Liver (tissue), 9 donors: ENCODE results near the gene MOGAT3. TPM values are rescaled to one million over a fixed set of nuclear protein-coding genes. Genes with fewer than 3 reads are reported as not detected.

Experiments used
- DNase-seq: peaks from one replicate; pipeline ENCODE4 v3.0.0-alpha.2; 2017; ENCODE audit warnings: low spot score
- H3K27ac ChIP-seq, 2 donors: one replicate each; pipeline ENCODE4 v1.7.0; 2013; ENCODE audit warnings: inconsistent platforms in 2 of 2, low read length in 2 of 2, control low read depth in 1 of 2, low read depth in 1 of 2, mild to moderate bottlenecking in 1 of 2
- H3K27me3 ChIP-seq, 4 donors: one replicate each; pipeline versions ENCODE4 v1.6.1 to v1.7.0; 2013; ENCODE audit warnings: low read length in 3 of 4, inconsistent platforms in 1 of 4, mild to moderate bottlenecking in 1 of 4, moderate library complexity in 1 of 4; ENCODE audit not compliant: control insufficient read depth in 4 of 4, insufficient read depth in 4 of 4
- H3K36me3 ChIP-seq, 4 donors: one replicate each; pipeline versions ENCODE4 v1.6.1 to v1.7.0; 2013; ENCODE audit warnings: low read length in 3 of 4, mild to moderate bottlenecking in 3 of 4, low read depth in 1 of 4, moderate library complexity in 1 of 4; ENCODE audit not compliant: control insufficient read depth in 4 of 4, insufficient read depth in 3 of 4
- H3K4me1 ChIP-seq, 4 donors: one replicate each; pipeline versions ENCODE4 v1.6.1 to v1.7.0; 2013; ENCODE audit warnings: low read length in 3 of 4, mild to moderate bottlenecking in 3 of 4, moderate library complexity in 1 of 4; ENCODE audit not compliant: control insufficient read depth in 4 of 4, insufficient read depth in 4 of 4
- H3K4me3 ChIP-seq, 3 donors: one replicate each; pipeline versions ENCODE4 v1.6.1 to v1.7.0; 2013; ENCODE audit warnings: low read length in 3 of 3, control low read depth in 1 of 3, low read depth in 1 of 3, mild to moderate bottlenecking in 1 of 3
- H3K9ac ChIP-seq, 2 donors: one replicate each; pipeline ENCODE4 v1.7.0; 2013; ENCODE audit warnings: low read length in 2 of 2, mild to moderate bottlenecking in 2 of 2, moderate library complexity in 2 of 2, control low read depth in 1 of 2, low read depth in 1 of 2
- H3K9me3 ChIP-seq, 4 donors: one replicate each; pipeline versions ENCODE4 v1.6.1 to v1.7.0; 2013; ENCODE audit warnings: low read length in 3 of 4; ENCODE audit not compliant: control insufficient read depth in 4 of 4
- CTCF ChIP-seq: fragments of 150-350 bp; IDR thresholded peaks from 2 replicates; pipeline ENCODE4 v1.5.1; 2017; ENCODE audit warnings: improper control_type of control experiment, low read depth, low read length; ENCODE audit not compliant: missing input control
- EGR1 ChIP-seq, 2 donors: IDR thresholded peaks; 2 replicates each; pipeline ENCODE4 v1.6.1; 2016 to 2018; ENCODE audit warnings: antibody characterized with exemption in 2 of 2, low read depth in 2 of 2
- FOXA1 ChIP-seq: IDR thresholded peaks from 2 replicates; pipeline ENCODE4 v1.6.1; 2016; ENCODE audit warnings: antibody characterized with exemption
- FOXA2 ChIP-seq: IDR thresholded peaks from 2 replicates; pipeline ENCODE4 v1.6.1; 2016; ENCODE audit warnings: antibody characterized with exemption
- GABPA ChIP-seq, 2 donors: IDR thresholded peaks in 1 of 2; conservative IDR thresholded peaks in 1 of 2; 2 replicates each; pipeline ENCODE4 v1.6.1; 2016; ENCODE audit warnings: antibody characterized with exemption in 2 of 2, mild to moderate bottlenecking in 1 of 2, moderate library complexity in 1 of 2
- HNF4A ChIP-seq, 2 donors: conservative IDR thresholded peaks; 2 replicates each; pipeline ENCODE4 v1.6.1; 2016; ENCODE audit warnings: antibody characterized with exemption in 2 of 2, mild to moderate bottlenecking in 2 of 2
- HNF4G ChIP-seq: IDR thresholded peaks from 2 replicates; pipeline ENCODE4 v1.6.1; 2016; ENCODE audit warnings: antibody characterized with exemption
- JUND ChIP-seq, 2 donors: IDR thresholded peaks; 2 replicates each; pipeline ENCODE4 v1.6.1; 2016; ENCODE audit warnings: antibody characterized with exemption in 2 of 2
- MAX ChIP-seq: IDR thresholded peaks from 2 replicates; pipeline ENCODE4 v1.6.1; 2016; ENCODE audit warnings: antibody characterized with exemption
- NR2F2 ChIP-seq: IDR thresholded peaks from 2 replicates; pipeline ENCODE4 v1.6.1; 2016; ENCODE audit warnings: antibody characterized with exemption
- RAD21 ChIP-seq, 2 donors: IDR thresholded peaks; 2 replicates each; pipeline ENCODE4 v1.6.1; 2016; ENCODE audit warnings: antibody characterized with exemption in 2 of 2, mild to moderate bottlenecking in 2 of 2
- RXRA ChIP-seq, 2 donors: IDR thresholded peaks; 2 replicates each; pipeline ENCODE4 v1.6.1; 2017 to 2018; ENCODE audit warnings: antibody characterized with exemption in 2 of 2, mild to moderate bottlenecking in 1 of 2
- SP1 ChIP-seq: IDR thresholded peaks from 2 replicates; pipeline ENCODE4 v1.6.1; 2018; ENCODE audit warnings: antibody characterized with exemption, mild to moderate bottlenecking
- TAF1 ChIP-seq: conservative IDR thresholded peaks from 2 replicates; pipeline ENCODE4 v1.6.1; 2016; ENCODE audit warnings: antibody characterized with exemption, mild to moderate bottlenecking
- YY1 ChIP-seq: IDR thresholded peaks from 2 replicates; pipeline ENCODE4 v1.6.1; 2016; ENCODE audit warnings: antibody characterized with exemption, mild to moderate bottlenecking
- ZBTB33 ChIP-seq: IDR thresholded peaks from 2 replicates; pipeline ENCODE4 v1.6.1; 2016; ENCODE audit warnings: antibody characterized with exemption
- WGBS: extraction: QIAGEN DNeasy Blood & Tissue Kit; methylation state at CpG from one replicate; pipeline ENCODE4 v1.1.7; 2013; 5-methylcytosine and 5-hydroxymethylcytosine counted together
- polyA plus RNA-seq, 2 donors: library from polyadenylated mRNA; stranded (reverse) in 1 of 2; unstranded in 1 of 2; fragments of 200-250 nt in 1 of 2; fragments of >200 nt in 1 of 2; fragmentation: Nextera tagmentation in 1 of 2; extraction: Ambion mirVana in 1 of 2; gene quantifications; one replicate each; pipeline versions ENCODE4 v1.2.1 to v1.2.3, GENCODE V29; 2013 to 2015
- total RNA-seq, 2 donors: library from RNA; depleted of rRNA; stranded (reverse); fragments of >200 nt; gene quantifications; one replicate each; pipeline ENCODE4 v1.2.3, GENCODE V29; 2014
- TF ChIP-seq, protein P1 (sequence below): IDR thresholded peaks from 2 replicates; pipeline ENCODE4 v1.6.1; 2016; ENCODE audit warnings: antibody characterized with exemption, mild to moderate bottlenecking
- TF ChIP-seq, protein P2 (sequence below): IDR thresholded peaks from 2 replicates; pipeline ENCODE4 v1.6.1; 2016; ENCODE audit warnings: antibody characterized with exemption
- donor health status: healthy.
- donor health status: healthy.
- donor health status: healthy.
- donor health status: healthy.
- donor health status: healthy.

MOGAT3 gene
- total and polyA plus RNA-seq, 4 donors = 1.8 to 7.9 (median 3.7) TPM

- Histone ChIP-seq H3K4me1 (peaks cover 5 to 36% (median 15%) of the 10 kb centered on the region in 4 donors), H3K9ac (no peak overlapping the region), H3K9me3 (no peaks in the 10 kb centered on the region), H3K27ac (no peak overlapping the region), H3K4me3 (no peak overlapping the region), H3K27me3 (peaks cover 8 to 12% (median 10%) of the 10 kb centered on the region in 4 donors), H3K36me3 (no peaks in the 10 kb centered on the region)
- no peak for DNase-seq
- TF ChIP-seq HNF4G (no peak), FOXA1 (no peak), JUND (IDR thresholded peaks at IDR 0.05) (no peak), HNF4A (conservative IDR thresholded peaks at IDR 0.05) (no peak), MAX (no peak), YY1 (no peak), RAD21 (IDR thresholded peaks at IDR 0.05) (no peak), EGR1 (IDR thresholded peaks at IDR 0.05; ENCODE audit: low read depth in 2 of 2) (no peak), NR2F2 (no peak), FOXA2 (no peak), CTCF (no peak), TAF1 (no peak), SP1 (no peak), RXRA (IDR thresholded peaks at IDR 0.05) (no peak), GABPA (IDR thresholded peaks at IDR 0.05 in 1 of 2, conservative IDR thresholded peaks at IDR 0.05 in 1 of 2) (no peak), ZBTB33 (no peak)
- TF ChIP-seq, protein P1, sequence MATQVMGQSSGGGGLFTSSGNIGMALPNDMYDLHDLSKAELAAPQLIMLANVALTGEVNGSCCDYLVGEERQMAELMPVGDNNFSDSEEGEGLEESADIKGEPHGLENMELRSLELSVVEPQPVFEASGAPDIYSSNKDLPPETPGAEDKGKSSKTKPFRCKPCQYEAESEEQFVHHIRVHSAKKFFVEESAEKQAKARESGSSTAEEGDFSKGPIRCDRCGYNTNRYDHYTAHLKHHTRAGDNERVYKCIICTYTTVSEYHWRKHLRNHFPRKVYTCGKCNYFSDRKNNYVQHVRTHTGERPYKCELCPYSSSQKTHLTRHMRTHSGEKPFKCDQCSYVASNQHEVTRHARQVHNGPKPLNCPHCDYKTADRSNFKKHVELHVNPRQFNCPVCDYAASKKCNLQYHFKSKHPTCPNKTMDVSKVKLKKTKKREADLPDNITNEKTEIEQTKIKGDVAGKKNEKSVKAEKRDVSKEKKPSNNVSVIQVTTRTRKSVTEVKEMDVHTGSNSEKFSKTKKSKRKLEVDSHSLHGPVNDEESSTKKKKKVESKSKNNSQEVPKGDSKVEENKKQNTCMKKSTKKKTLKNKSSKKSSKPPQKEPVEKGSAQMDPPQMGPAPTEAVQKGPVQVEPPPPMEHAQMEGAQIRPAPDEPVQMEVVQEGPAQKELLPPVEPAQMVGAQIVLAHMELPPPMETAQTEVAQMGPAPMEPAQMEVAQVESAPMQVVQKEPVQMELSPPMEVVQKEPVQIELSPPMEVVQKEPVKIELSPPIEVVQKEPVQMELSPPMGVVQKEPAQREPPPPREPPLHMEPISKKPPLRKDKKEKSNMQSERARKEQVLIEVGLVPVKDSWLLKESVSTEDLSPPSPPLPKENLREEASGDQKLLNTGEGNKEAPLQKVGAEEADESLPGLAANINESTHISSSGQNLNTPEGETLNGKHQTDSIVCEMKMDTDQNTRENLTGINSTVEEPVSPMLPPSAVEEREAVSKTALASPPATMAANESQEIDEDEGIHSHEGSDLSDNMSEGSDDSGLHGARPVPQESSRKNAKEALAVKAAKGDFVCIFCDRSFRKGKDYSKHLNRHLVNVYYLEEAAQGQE = no peak
- TF ChIP-seq, protein P2, sequence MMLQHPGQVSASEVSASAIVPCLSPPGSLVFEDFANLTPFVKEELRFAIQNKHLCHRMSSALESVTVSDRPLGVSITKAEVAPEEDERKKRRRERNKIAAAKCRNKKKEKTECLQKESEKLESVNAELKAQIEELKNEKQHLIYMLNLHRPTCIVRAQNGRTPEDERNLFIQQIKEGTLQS = no peak
- 3% methylated on average over 19 of the region's 19 CpGs for WGBS
Measured at GRCh38 chr7:101166909-101167644, 33.8 kb downstream of the MOGAT3 start.
